ENCODE data around the gene SORBS1.

SORBS1 gene

DNA sequence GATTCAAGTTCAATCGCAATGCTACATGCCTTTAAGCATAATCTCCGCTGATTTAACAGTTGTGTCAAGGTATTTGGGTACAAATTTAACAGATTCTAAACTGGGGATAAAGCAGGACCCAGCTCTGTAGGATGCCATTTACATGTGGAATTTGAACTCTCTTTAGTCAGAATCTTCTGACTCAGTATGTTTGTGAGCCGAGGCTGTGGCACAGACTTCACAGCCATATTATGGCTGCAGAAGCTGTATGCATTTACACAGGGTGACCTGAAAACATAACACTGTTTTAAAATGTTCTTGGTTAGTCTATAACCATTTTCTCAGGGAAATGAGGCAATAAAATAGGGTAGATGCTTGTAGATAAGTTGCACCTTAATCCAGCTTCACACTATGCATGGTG, 279.1 kb downstream of the SORBS1 start:
- no peak overlapping the region for H3K4me3 ChIP-seq (replicated peaks; ENCODE audit: insufficient read depth, low read length)
- no peaks in the 10 kb centered on the region for H3K27me3 ChIP-seq (ENCODE audit: insufficient read depth, poor library complexity, severe bottlenecking)
- H3K27ac ChIP-seq (replicated peaks): no peak overlapping the region
- TF ChIP-seq POLR2AphosphoS5 (IDR thresholded peaks at IDR 0.05; ENCODE audit: low read depth) (no peak), CTCF (IDR thresholded peaks at IDR 0.05; ENCODE audit: insufficient read depth, low read length) (no peak), REST (IDR thresholded peaks at IDR 0.05; ENCODE audit: insufficient replicate concordance, low read depth) (no peak), GABPA (IDR thresholded peaks at IDR 0.05; ENCODE audit: low read depth) (no peak), SPI1 (IDR thresholded peaks at IDR 0.05; ENCODE audit: borderline replicate concordance, low read depth) (no peak)
- no peak for DNase-seq (ENCODE audit: low read depth in 1 of 2, low spot score in 1 of 2)

- Histone ChIP-seq H3K4me3 (replicated peaks; ENCODE audit: insufficient read depth, low read length) (no peak overlapping the region), H3K27me3 (ENCODE audit: insufficient read depth, poor library complexity, severe bottlenecking) (no peaks in the 10 kb centered on the region), H3K27ac (replicated peaks) (no peak overlapping the region)
- TF ChIP-seq CTCF (IDR thresholded peaks at IDR 0.05; ENCODE audit: insufficient read depth, low read length): no peak
- no peak for TF ChIP-seq POLR2AphosphoS5 (IDR thresholded peaks at IDR 0.05; ENCODE audit: low read depth)
- TF ChIP-seq REST (IDR thresholded peaks at IDR 0.05; ENCODE audit: insufficient replicate concordance, low read depth): no peak
- TF ChIP-seq GABPA (IDR thresholded peaks at IDR 0.05; ENCODE audit: low read depth): no peak
- no peak for TF ChIP-seq SPI1 (IDR thresholded peaks at IDR 0.05; ENCODE audit: borderline replicate concordance, low read depth)
- DNase-seq (ENCODE audit: low read depth in 1 of 2, low spot score in 1 of 2): no peak
These were observed 280.0 kb downstream of the SORBS1 start for GRCh38 chr10:95281206-95281605.

GRCh38 chr10:95280637-95281036, 280.5 kb downstream of the SORBS1 start:
- no peak for TF ChIP-seq REST (IDR thresholded peaks at IDR 0.05; ENCODE audit: insufficient replicate concordance, low read depth)
- TF ChIP-seq GABPA (IDR thresholded peaks at IDR 0.05; ENCODE audit: low read depth): no peak
- no peak for TF ChIP-seq CTCF (IDR thresholded peaks at IDR 0.05; ENCODE audit: insufficient read depth, low read length)
- no peak for TF ChIP-seq SPI1 (IDR thresholded peaks at IDR 0.05; ENCODE audit: borderline replicate concordance, low read depth)
- no peak for TF ChIP-seq POLR2AphosphoS5 (IDR thresholded peaks at IDR 0.05; ENCODE audit: low read depth)
- Histone ChIP-seq H3K27ac (replicated peaks) (no peak overlapping the region), H3K4me3 (replicated peaks; ENCODE audit: insufficient read depth, low read length) (no peak overlapping the region), H3K27me3 (ENCODE audit: insufficient read depth, poor library complexity, severe bottlenecking) (no peaks in the 10 kb centered on the region)
- DNase-seq (ENCODE audit: low read depth in 1 of 2, low spot score in 1 of 2): no peak
